Mesothelial cell of epicardium (in vitro differentiated cells): ENCODE data around the gene LZTR1. TPM values are rescaled to one million over a fixed set of nuclear protein-coding genes. Genes with fewer than 3 reads are reported as not detected.

Experiments used
- DNase-seq, 2 experiments: peaks; one replicate each; pipeline ENCODE4 v3.0.0; 2021; ENCODE audit warnings: low spot score in 2 of 2; ENCODE audit not compliant: unreplicated experiment in 2 of 2
- H3K27ac Mint-ChIP-seq: 2 replicates; pipeline ENCODE4 v1.8.0; 2021; ENCODE audit warnings: mixed read lengths
- H3K27me3 Mint-ChIP-seq: 2 replicates; pipeline ENCODE4 v1.8.0; 2021; ENCODE audit warnings: low read depth, mixed read lengths
- H3K36me3 Mint-ChIP-seq: 2 replicates; pipeline ENCODE4 v1.8.0; 2021; ENCODE audit warnings: mixed read lengths
- H3K4me1 Mint-ChIP-seq: 2 replicates; pipeline ENCODE4 v1.8.0; 2021; ENCODE audit warnings: mixed read lengths
- H3K4me3 Mint-ChIP-seq: 2 replicates; pipeline ENCODE4 v1.8.0; 2021; ENCODE audit warnings: mild to moderate bottlenecking, moderate library complexity, mixed read lengths
- H3K9me3 Mint-ChIP-seq: 2 replicates; pipeline ENCODE4 v1.8.0; 2021; ENCODE audit warnings: mixed read lengths
- total RNA-seq: library from RNA; stranded (reverse); gene quantifications from 3 replicates; pipeline ENCODE4 v1.2.1, GENCODE V29; 2021
- TF ChIP-seq, protein P1 (sequence below): fragments of 200-600 bp; sonication (generic); IDR thresholded peaks from one replicate; pipeline ENCODE4 v1.5.0; 2021; ENCODE audit warnings: antibody characterized with exemption; ENCODE audit not compliant: unreplicated experiment

The LZTR1 gene
- total RNA-seq, 1 donor from 2014 or later: 97.3 TPM

DNA sequence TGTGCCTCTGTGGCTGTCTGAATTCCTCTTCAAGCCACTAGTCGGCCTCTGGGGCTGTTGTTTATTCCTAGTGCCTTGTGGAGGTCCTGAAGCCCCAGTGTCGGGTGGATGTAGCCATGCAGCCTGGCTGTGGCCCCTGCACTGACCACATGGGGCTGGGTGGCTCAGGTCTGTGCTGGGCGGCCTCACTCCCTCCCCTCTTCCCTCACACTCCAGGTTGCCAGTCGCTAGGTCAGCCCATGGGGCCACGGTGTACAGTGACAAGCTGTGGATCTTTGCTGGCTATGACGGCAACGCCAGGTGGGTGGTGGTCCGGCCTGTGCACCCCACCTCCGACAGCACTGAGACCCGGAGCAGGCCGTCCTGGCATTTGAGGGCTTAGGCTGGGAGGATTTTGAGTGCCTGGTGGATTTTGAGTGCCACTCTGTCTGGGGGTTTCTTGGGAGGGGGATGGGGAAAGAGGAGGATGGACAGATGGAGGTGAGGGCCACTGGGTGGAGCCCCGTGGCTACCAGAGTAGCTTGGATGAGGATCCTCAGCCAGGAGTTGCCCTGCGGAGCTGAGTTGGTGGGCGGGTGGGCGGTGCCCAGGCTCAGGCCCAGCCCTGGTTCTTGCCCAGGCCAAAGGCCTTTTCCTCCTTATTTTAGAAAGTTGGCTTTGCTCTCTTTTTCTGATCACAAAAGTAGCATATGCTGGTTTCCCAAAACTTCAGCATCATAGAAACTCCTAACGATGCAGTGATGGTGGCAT lies 6.7 kb downstream of the LZTR1 start:
- Mint-ChIP-seq H3K36me3 (peaks cover 18% of the 10 kb centered on the region), H3K4me1 (peaks cover 2% of the 10 kb centered on the region), H3K27ac (no peak overlapping the region), H3K4me3 (no peak overlapping the region), H3K9me3 (no peaks in the 10 kb centered on the region), H3K27me3 (no peaks in the 10 kb centered on the region)
- TF ChIP-seq, protein P1, sequence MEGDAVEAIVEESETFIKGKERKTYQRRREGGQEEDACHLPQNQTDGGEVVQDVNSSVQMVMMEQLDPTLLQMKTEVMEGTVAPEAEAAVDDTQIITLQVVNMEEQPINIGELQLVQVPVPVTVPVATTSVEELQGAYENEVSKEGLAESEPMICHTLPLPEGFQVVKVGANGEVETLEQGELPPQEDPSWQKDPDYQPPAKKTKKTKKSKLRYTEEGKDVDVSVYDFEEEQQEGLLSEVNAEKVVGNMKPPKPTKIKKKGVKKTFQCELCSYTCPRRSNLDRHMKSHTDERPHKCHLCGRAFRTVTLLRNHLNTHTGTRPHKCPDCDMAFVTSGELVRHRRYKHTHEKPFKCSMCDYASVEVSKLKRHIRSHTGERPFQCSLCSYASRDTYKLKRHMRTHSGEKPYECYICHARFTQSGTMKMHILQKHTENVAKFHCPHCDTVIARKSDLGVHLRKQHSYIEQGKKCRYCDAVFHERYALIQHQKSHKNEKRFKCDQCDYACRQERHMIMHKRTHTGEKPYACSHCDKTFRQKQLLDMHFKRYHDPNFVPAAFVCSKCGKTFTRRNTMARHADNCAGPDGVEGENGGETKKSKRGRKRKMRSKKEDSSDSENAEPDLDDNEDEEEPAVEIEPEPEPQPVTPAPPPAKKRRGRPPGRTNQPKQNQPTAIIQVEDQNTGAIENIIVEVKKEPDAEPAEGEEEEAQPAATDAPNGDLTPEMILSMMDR: no peak
- no peak for DNase-seq

DNA sequence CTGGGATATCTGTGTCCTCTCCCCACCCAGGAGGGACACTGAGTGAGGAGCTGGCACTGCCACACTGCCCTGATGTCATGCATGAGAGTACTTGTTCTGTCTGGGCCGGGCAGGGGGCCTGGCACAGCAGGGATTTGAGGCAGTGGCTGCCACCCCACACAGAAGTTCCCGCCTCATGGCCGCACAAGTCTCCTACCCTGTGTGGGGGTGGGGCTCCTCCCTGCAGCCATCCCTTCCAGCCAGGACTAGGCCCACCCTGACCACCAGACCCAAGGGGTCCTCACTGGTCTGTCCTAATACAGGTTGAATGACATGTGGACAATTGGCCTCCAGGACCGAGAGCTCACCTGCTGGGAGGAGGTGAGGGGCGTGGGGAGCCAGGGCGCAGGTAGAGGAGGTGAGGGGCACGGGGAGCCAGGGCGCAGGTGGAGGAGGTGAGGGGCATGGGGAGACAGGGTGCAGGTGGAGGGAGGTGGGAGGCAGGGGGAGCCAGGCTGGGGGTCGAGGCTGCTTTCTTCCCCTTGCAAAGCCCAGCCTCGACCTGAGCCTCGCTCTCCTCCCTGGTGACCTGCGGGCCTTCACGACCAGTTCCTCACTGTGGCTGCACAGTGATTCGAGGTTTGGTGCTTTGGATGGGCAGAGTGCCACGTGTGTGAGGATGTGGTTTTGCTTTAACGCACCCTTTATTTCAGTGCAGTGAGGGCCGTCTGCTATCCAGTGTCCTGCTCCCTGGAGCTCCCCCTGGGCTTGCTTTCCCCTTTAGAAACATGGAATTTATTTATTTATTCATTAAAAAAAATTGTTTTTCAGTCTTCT lies 7.4 kb downstream of the LZTR1 start:
- Mint-ChIP-seq H3K36me3 (peaks cover 18% of the 10 kb centered on the region), H3K9me3 (no peaks in the 10 kb centered on the region), H3K27me3 (no peaks in the 10 kb centered on the region), H3K27ac (no peak overlapping the region), H3K4me3 (no peak overlapping the region), H3K4me1 (no peaks in the 10 kb centered on the region)
- DNase-seq: no peak
- TF ChIP-seq, protein P1: no peak

DNA sequence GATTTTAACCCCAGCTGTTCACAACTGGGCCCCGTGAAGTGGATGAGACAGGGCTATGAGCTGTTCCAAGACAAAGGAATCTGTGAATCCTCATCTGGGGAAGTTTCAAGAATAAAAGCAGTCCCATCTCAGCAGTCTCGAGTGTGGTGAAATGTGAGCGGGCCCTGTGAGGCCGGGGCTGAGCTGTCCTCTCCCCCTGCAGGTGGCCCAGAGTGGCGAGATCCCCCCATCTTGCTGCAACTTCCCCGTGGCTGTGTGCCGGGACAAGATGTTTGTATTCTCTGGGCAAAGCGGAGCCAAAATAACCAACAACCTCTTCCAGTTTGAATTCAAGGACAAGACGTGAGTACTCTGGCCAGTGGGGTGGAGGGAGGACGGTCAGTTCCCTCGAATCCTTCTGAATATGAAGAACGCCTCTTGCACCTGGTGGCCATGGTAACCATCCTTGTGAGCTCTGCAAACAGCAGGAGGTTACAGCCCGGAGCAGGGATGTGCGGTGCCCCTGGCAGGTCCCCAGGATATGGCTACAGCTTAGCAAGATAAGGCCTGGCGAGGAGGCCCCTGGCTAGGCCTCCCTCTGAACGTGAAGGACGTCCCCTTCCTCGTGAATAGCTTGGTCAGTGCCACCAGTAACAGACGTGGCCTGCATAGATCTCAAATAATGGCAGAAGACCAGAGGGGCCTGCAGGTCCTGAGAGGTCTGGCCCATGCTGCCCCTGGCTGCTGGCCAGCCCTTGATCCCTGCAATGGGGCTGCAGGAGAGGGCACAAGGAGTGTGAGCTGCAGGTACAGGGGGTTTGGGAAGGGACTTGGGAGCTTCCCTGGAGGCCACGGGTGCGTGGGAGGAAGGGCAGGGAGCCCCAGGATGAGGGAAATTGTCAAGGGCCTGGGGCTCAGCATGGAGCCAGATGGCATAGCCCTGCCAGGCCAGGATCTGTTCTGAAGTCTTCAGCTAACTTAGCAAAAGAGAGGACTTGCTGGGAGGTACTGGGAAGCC lies 8.4 kb downstream of the LZTR1 start:
- TF ChIP-seq, protein P1: no peak
- Mint-ChIP-seq H3K9me3 (no peaks in the 10 kb centered on the region), H3K36me3 (peaks cover 21% of the 10 kb centered on the region), H3K27ac (no peak overlapping the region), H3K27me3 (no peaks in the 10 kb centered on the region), H3K4me3 (no peak overlapping the region), H3K4me1 (no peaks in the 10 kb centered on the region)
- DNase-seq: no peak

DNA sequence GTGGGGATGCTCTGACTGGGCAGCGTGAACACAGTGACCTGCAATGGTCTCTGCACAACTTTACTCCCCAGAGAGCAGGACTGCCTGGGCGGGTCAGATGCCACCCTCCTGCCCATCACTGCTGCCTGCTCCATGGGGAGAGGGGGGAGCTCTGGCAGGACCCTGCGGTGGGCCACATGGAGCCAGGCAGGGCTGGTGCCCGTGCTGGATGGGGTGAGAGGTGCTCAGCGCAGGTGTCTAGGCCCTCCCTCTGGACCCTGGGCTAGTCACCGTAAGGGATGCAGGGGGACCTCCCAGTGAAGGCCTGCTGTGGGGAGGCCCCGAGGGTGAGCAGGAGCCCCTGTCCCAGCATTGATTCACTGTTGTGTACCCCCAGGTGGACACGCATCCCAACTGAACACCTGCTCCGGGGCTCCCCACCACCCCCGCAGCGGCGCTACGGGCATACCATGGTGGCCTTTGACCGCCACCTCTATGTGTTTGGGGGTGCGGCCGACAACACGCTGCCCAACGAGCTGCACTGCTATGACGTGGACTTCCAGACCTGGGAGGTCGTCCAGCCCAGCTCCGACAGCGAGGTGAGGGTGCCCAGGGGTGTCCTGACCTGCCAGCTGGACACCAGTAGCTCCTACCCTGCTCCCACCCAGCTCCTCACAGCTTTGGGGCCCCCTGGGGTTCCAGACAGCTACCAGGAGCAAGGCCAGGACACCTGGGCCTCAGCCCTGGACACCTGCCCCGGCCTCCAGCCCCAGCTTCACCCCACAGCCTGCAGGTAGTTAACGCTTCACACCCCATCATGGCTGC lies 9.4 kb downstream of the LZTR1 start:
- no peak for DNase-seq
- Mint-ChIP-seq H3K27me3 (no peaks in the 10 kb centered on the region), H3K9me3 (no peaks in the 10 kb centered on the region), H3K4me3 (no peak overlapping the region), H3K36me3 (peaks cover 17% of the 10 kb centered on the region), H3K27ac (no peak overlapping the region), H3K4me1 (no peaks in the 10 kb centered on the region)
- TF ChIP-seq, protein P1: no peak

DNA sequence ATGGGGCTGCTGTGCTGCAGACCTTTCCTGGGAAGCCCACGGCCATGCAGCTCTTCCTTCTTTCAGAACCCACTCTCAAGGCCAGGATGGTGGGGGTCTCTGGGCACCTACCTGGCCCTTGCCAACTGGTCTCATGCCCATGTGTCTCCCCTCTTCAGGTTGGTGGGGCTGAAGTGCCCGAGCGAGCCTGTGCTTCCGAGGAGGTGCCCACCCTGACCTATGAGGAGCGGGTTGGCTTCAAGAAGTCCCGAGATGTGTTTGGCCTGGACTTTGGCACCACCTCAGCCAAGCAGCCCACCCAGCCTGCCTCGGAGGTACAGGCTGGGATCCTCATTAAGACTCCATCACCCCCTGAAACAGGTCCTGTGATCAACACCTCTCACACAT lies 10.0 kb downstream of the LZTR1 start:
- no peaks in the 10 kb centered on the region for H3K27me3 Mint-ChIP-seq
- TF ChIP-seq, protein P1: no peak

More for the DNA sequence above, 10.0 kb downstream of the LZTR1 start:
- no peak for DNase-seq
- no peak overlapping the region for H3K4me3 Mint-ChIP-seq
- H3K36me3 Mint-ChIP-seq: peaks cover 13% of the 10 kb centered on the region
- H3K4me1 Mint-ChIP-seq: no peaks in the 10 kb centered on the region
- no peaks in the 10 kb centered on the region for H3K9me3 Mint-ChIP-seq
- no peak overlapping the region for H3K27ac Mint-ChIP-seq
